GM10266 (cell line): Measurements from ENCODE around the gene NAP1L5.

Experiments
- DNase-seq: peaks from one replicate; pipeline ENCODE4 v3.0.0; 2012; ENCODE audit errors: extremely low spot score
- TF ChIP-seq, protein P1 (sequence below): IDR thresholded peaks from 2 replicates; pipeline ENCODE4 v1.5.1; 2012; ENCODE audit warnings: mild to moderate bottlenecking, low read depth; ENCODE audit not compliant: control insufficient read depth, insufficient read depth; ENCODE audit errors: missing control alignments

Gene NAP1L5

DNA sequence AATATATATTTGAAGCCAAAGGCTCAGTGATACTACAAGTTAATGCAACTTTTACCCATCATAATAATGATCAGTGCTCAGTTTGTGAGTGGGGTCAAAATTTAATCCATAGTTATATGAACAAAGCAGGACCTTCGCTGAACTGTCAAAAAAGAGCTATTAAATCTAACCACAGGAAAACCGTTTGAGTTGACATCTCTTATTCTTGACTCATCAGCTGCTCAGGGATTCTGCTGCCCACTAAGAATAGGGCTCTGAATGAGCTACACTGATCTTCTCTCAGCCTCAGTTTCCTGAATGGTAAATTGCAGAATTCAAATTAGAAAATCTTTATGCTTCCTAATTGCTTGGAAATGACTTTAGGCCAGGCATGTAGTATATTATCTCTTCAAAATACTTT lies 44.9 kb upstream of the NAP1L5 start:
- TF ChIP-seq, protein P1, sequence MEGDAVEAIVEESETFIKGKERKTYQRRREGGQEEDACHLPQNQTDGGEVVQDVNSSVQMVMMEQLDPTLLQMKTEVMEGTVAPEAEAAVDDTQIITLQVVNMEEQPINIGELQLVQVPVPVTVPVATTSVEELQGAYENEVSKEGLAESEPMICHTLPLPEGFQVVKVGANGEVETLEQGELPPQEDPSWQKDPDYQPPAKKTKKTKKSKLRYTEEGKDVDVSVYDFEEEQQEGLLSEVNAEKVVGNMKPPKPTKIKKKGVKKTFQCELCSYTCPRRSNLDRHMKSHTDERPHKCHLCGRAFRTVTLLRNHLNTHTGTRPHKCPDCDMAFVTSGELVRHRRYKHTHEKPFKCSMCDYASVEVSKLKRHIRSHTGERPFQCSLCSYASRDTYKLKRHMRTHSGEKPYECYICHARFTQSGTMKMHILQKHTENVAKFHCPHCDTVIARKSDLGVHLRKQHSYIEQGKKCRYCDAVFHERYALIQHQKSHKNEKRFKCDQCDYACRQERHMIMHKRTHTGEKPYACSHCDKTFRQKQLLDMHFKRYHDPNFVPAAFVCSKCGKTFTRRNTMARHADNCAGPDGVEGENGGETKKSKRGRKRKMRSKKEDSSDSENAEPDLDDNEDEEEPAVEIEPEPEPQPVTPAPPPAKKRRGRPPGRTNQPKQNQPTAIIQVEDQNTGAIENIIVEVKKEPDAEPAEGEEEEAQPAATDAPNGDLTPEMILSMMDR = no peak
- DNase-seq = no peak

- no peak for DNase-seq
Observed at GRCh38 chr4:88738180-88738579, 40.6 kb upstream of the NAP1L5 start.

GRCh38 chr4:88737307-88737941 lies 39.8 kb upstream of the NAP1L5 start:
- peak; percentile 21 for DNase-seq
- TF ChIP-seq, protein P1 = no peak

More at GRCh38 chr4:88738180-88738579, 40.6 kb upstream of the NAP1L5 start:
- TF ChIP-seq, protein P1 = no peak

- no peak for DNase-seq
- TF ChIP-seq, protein P1 = no peak
Observed at GRCh38 chr4:88736264-88736663, 38.6 kb upstream of the NAP1L5 start.

DNA sequence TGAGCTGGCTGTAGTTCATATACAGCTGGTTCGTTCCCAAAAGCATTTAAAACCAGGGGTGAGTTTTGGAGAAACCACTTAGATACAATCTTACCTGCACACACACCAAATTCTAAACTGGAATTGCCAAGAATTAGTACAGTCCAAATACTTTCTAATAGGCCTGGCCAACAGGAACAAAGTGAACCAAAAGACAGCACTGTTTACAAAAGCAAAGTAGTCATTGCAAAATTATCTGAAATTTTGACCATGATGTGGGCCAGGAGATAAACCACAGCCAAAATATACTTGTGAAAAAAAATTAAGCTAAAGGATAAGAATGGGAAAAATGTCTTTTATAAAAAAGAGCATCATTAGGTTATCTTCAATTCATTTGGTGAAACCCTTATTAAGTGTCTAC lies 37.9 kb upstream of the NAP1L5 start:
- no peak for DNase-seq
- TF ChIP-seq, protein P1 = no peak

GRCh38 chr4:88734403-88734949 lies 36.8 kb upstream of the NAP1L5 start:
- DNase-seq = no peak
- TF ChIP-seq, protein P1 = no peak

- TF ChIP-seq, protein P1 = no peak
- no peak for DNase-seq
Observed at GRCh38 chr4:88732714-88733368, 35.2 kb upstream of the NAP1L5 start.
